ENCODE data around the gene HUWE1. TPM values are rescaled to one million over a fixed set of nuclear protein-coding genes. Genes with fewer than 3 reads are reported as not detected.

The HUWE1 gene
- polyA plus RNA-seq, 1 donor (not counting 4 experiments of a cell fraction or from before 2014, with no cell fraction given) = 53.6 TPM

- Histone ChIP-seq H3K4me1 (ENCODE audit: control insufficient read depth, extremely low read depth, insufficient read depth, low read length) (no peaks in the 10 kb centered on the region), H4K20me1 (ENCODE audit: control insufficient read depth, extremely low read depth, insufficient read depth, low read length) (no peaks in the 10 kb centered on the region), H3K36me3 (ENCODE audit: control insufficient read depth in 2 of 2, extremely low read depth in 1 of 2, insufficient read depth in 2 of 2, low read length in 2 of 2) (peaks cover 14 to 21% of the 10 kb centered on the region in 2 experiments), H3K27me3 (ENCODE audit: control insufficient read depth, extremely low read depth, insufficient read depth, low read length) (no peaks in the 10 kb centered on the region), H3K9me3 (ENCODE audit: control insufficient read depth, low read depth, low read length) (no peaks in the 10 kb centered on the region), H3K4me3 (ENCODE audit: control insufficient read depth in 2 of 3, extremely low read depth in 1 of 3, insufficient read depth in 2 of 3, low read depth in 1 of 3, low read length in 3 of 3) (no peak overlapping the region), H3K27ac (ENCODE audit: control insufficient read depth, insufficient read depth, low read length) (no peak overlapping the region), H3K9me1 (ENCODE audit: control insufficient read depth, extremely low read depth, insufficient read depth, low read length) (no peaks in the 10 kb centered on the region), H3K79me2 (ENCODE audit: control insufficient read depth, insufficient read depth, low read length) (peaks cover 2% of the 10 kb centered on the region), H3K4me2 (ENCODE audit: control insufficient read depth, extremely low read depth, insufficient read depth, low read depth, low read length) (no peak overlapping the region), H2AFZ (ENCODE audit: control insufficient read depth, low read length) (no peak overlapping the region), H3K9ac (ENCODE audit: control insufficient read depth, extremely low read depth, insufficient read depth, low read length) (no peak overlapping the region)
- DNase-seq (ENCODE audit: low read depth, low spot score) = no peak
- dilution Hi-C loops (cut with MboI; ENCODE audit: extremely low pct_ligation_motif_present, low sequenced_read_pairs) = no loop called here
- TF ChIP-seq, protein P1, sequence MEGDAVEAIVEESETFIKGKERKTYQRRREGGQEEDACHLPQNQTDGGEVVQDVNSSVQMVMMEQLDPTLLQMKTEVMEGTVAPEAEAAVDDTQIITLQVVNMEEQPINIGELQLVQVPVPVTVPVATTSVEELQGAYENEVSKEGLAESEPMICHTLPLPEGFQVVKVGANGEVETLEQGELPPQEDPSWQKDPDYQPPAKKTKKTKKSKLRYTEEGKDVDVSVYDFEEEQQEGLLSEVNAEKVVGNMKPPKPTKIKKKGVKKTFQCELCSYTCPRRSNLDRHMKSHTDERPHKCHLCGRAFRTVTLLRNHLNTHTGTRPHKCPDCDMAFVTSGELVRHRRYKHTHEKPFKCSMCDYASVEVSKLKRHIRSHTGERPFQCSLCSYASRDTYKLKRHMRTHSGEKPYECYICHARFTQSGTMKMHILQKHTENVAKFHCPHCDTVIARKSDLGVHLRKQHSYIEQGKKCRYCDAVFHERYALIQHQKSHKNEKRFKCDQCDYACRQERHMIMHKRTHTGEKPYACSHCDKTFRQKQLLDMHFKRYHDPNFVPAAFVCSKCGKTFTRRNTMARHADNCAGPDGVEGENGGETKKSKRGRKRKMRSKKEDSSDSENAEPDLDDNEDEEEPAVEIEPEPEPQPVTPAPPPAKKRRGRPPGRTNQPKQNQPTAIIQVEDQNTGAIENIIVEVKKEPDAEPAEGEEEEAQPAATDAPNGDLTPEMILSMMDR (optimal IDR thresholded peaks at IDR 0.05 in 1 of 3, IDR thresholded peaks at IDR 0.05 in 1 of 3, conservative IDR thresholded peaks at IDR 0.05 in 1 of 3; ENCODE audit: extremely low read depth in 1 of 3, insufficient read depth in 2 of 3, low read length in 3 of 3) = no peak
- TF ChIP-seq EZH2 (IDR thresholded peaks at IDR 0.05; ENCODE audit: low read length) = no peak
- FAIRE-seq = no peak
Observed at GRCh38 chrX:53587795-53588420, 98.6 kb downstream of the HUWE1 start.

DNA sequence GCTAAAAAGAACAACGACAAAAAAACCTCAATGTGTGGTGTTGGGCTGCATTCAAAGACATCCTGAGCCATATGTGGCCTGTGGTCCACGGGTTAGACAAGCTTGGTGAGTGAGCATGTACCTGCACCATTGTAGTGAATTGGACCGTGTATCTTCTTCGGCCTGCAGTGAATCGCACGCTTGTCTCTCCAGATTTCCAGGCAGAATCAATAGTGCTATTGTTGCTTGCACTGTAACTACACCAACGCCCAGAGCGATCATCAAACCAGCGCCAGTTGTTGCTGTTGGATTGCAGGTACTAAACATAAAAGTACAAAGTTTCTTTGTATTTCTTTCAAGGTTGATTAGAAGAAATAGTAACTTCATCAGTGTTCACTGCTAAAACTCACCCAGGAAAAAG is 101.6 kb downstream of the HUWE1 start:
- Histone ChIP-seq H3K4me3 (ENCODE audit: control insufficient read depth in 2 of 3, extremely low read depth in 1 of 3, insufficient read depth in 2 of 3, low read depth in 1 of 3, low read length in 3 of 3) (no peak overlapping the region), H3K9me1 (ENCODE audit: control insufficient read depth, extremely low read depth, insufficient read depth, low read length) (no peaks in the 10 kb centered on the region), H3K79me2 (ENCODE audit: control insufficient read depth, insufficient read depth, low read length) (peaks cover 2% of the 10 kb centered on the region), H3K4me2 (ENCODE audit: control insufficient read depth, extremely low read depth, insufficient read depth, low read depth, low read length) (no peak overlapping the region), H3K36me3 (ENCODE audit: control insufficient read depth in 2 of 2, extremely low read depth in 1 of 2, insufficient read depth in 2 of 2, low read length in 2 of 2) (peaks cover 11 to 18% of the 10 kb centered on the region in 2 experiments), H3K9ac (ENCODE audit: control insufficient read depth, extremely low read depth, insufficient read depth, low read length) (no peak overlapping the region), H4K20me1 (ENCODE audit: control insufficient read depth, extremely low read depth, insufficient read depth, low read length) (peaks cover 3% of the 10 kb centered on the region), H3K9me3 (ENCODE audit: control insufficient read depth, low read depth, low read length) (no peaks in the 10 kb centered on the region), H2AFZ (ENCODE audit: control insufficient read depth, low read length) (no peak overlapping the region), H3K4me1 (ENCODE audit: control insufficient read depth, extremely low read depth, insufficient read depth, low read length) (no peaks in the 10 kb centered on the region), H3K27me3 (ENCODE audit: control insufficient read depth, extremely low read depth, insufficient read depth, low read length) (no peaks in the 10 kb centered on the region), H3K27ac (ENCODE audit: control insufficient read depth, insufficient read depth, low read length) (no peak overlapping the region)
- no peak for FAIRE-seq
- TF ChIP-seq, protein P1 (optimal IDR thresholded peaks at IDR 0.05 in 1 of 3, IDR thresholded peaks at IDR 0.05 in 1 of 3, conservative IDR thresholded peaks at IDR 0.05 in 1 of 3; ENCODE audit: extremely low read depth in 1 of 3, insufficient read depth in 2 of 3, low read length in 3 of 3) = no peak
- TF ChIP-seq EZH2 (IDR thresholded peaks at IDR 0.05; ENCODE audit: low read length) = no peak
- dilution Hi-C loops (cut with MboI; ENCODE audit: extremely low pct_ligation_motif_present, low sequenced_read_pairs) = no loop called here
- DNase-seq (ENCODE audit: low read depth, low spot score) = no peak
